SK-N-MC (cell line): ENCODE data around the gene IL1RN.

ENCODE experiments used
- DNase-seq: peaks from one replicate; pipeline ENCODE4 v3.0.0-alpha.2; 2011; ENCODE audit warnings: low read depth, low spot score
- H3K27ac ChIP-seq: fragments of 200-600 bp; sonication (generic); 2 replicates; pipeline ENCODE4 v1.5.1; 2016; ENCODE audit warnings: mixed run types
- H3K36me3 ChIP-seq: fragments of 200-600 bp; sonication (generic); 2 replicates; pipeline ENCODE4 v1.6.1; 2017; ENCODE audit warnings: antibody characterized with exemption, low read length, mixed read lengths; ENCODE audit not compliant: insufficient read depth
- H3K4me3 ChIP-seq: fragments of 200-600 bp; sonication (generic); 2 replicates; pipeline ENCODE4 v1.5.1; 2016
- H3K9ac ChIP-seq: fragments of 200-600 bp; sonication (generic); 2 replicates; pipeline ENCODE4 v1.8.0; 2017; ENCODE audit warnings: mixed run types, mixed read lengths; ENCODE audit not compliant: insufficient read length
- H3K9me3 ChIP-seq: fragments of 200-600 bp; sonication (generic); 2 replicates; pipeline ENCODE4 v1.6.1; 2017; ENCODE audit warnings: low read depth, mild to moderate bottlenecking, antibody characterized with exemption, low read length, moderate library complexity, mixed read lengths
- EZH2 ChIP-seq: fragments of 200-600 bp; sonication (generic); IDR thresholded peaks from one replicate; pipeline ENCODE4 v1.6.1; 2017; ENCODE audit warnings: antibody characterized with exemption
- FOXP2 ChIP-seq: optimal IDR thresholded peaks from 2 replicates; pipeline ENCODE3; 2011; ENCODE audit warnings: mild to moderate bottlenecking, moderate library complexity; ENCODE audit not compliant: insufficient read depth; ENCODE audit errors: extremely low read length, control extremely low read depth
- POLR2AphosphoS5 ChIP-seq: IDR thresholded peaks from 2 replicates; pipeline ENCODE4 v1.6.1; 2012; ENCODE audit warnings: mild to moderate bottlenecking, low read depth, low read length, borderline replicate concordance

Gene IL1RN

GRCh38 chr2:113156278-113157117, 29.1 kb downstream of the IL1RN start:
- H3K9ac ChIP-seq: no peak overlapping the region
- DNase-seq: no peak
- H3K27ac ChIP-seq: no peak overlapping the region
- no peak for TF ChIP-seq EZH2
- TF ChIP-seq FOXP2: no peak
- TF ChIP-seq POLR2AphosphoS5: no peak
- H3K36me3 ChIP-seq: no peaks in the 10 kb centered on the region
- H3K4me3 ChIP-seq: peak overlapping the region; percentile 36
- H3K9me3 ChIP-seq: no peaks in the 10 kb centered on the region

GRCh38 chr2:113157118-113157896, 29.9 kb downstream of the IL1RN start:
- TF ChIP-seq FOXP2 (no peak), EZH2 (no peak), POLR2AphosphoS5 (no peak)
- Histone ChIP-seq H3K9me3 (no peaks in the 10 kb centered on the region), H3K27ac (no peak overlapping the region), H3K4me3 (peak overlapping the region; percentile 52), H3K36me3 (no peaks in the 10 kb centered on the region), H3K9ac (no peak overlapping the region)
- no peak for DNase-seq

GRCh38 chr2:113157897-113158753, 30.7 kb downstream of the IL1RN start:
- Histone ChIP-seq H3K4me3 (peak overlapping the region; percentile 52), H3K9me3 (no peaks in the 10 kb centered on the region), H3K9ac (no peak overlapping the region), H3K36me3 (no peaks in the 10 kb centered on the region), H3K27ac (no peak overlapping the region)
- TF ChIP-seq POLR2AphosphoS5 (no peak), FOXP2 (no peak), EZH2 (no peak)
- no peak for DNase-seq

DNA sequence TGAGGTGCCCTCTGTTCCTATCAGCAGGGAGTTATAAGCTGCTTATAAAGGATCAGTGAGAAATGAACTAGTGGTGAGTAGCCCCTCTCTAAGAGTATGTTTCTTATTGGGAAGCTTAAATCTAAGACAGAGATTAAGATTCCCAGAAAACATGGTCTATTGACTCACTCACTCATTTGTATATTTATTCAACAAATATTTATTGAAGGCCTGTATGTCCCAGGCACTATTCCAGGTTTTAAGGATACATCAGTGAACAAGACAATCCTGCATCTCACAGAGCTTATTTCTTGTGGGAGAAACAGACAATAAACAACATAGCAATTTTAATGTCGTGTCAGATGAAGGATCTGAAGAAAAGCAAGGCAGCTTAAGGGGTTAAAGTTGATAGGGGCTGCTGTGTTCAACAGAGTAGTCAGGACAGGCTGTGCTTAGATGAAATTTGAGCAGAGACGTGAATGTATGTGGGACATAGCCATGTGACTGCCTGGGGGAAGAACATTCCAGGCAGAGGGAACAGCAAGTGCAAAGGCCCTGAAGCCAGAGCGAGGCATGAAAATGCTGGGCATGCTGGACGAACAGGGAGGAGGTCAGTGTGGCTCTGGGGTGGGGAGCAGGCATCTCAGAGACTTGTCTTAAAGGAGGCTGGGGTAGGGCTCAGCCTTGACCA, 31.6 kb downstream of the IL1RN start:
- Histone ChIP-seq H3K4me3 (no peak overlapping the region), H3K27ac (no peak overlapping the region), H3K9ac (no peak overlapping the region), H3K9me3 (no peaks in the 10 kb centered on the region), H3K36me3 (no peaks in the 10 kb centered on the region)
- no peak for DNase-seq
- TF ChIP-seq FOXP2 (no peak), POLR2AphosphoS5 (no peak), EZH2 (no peak)

GRCh38 chr2:113160248-113160647, 32.9 kb downstream of the IL1RN start:
- Histone ChIP-seq H3K27ac (no peak overlapping the region), H3K4me3 (no peak overlapping the region), H3K9ac (no peak overlapping the region), H3K9me3 (no peaks in the 10 kb centered on the region), H3K36me3 (no peaks in the 10 kb centered on the region)
- TF ChIP-seq POLR2AphosphoS5 (no peak), FOXP2 (no peak), EZH2 (no peak)
- no peak for DNase-seq

GRCh38 chr2:113160962-113161361, 33.6 kb downstream of the IL1RN start:
- no peak for DNase-seq
- Histone ChIP-seq H3K27ac (no peak overlapping the region), H3K9me3 (no peaks in the 10 kb centered on the region), H3K36me3 (no peaks in the 10 kb centered on the region), H3K9ac (no peak overlapping the region), H3K4me3 (no peak overlapping the region)
- TF ChIP-seq EZH2 (no peak), FOXP2 (no peak), POLR2AphosphoS5 (no peak)

GRCh38 chr2:113162173-113162572, 34.8 kb downstream of the IL1RN start:
- Histone ChIP-seq H3K9ac (no peak overlapping the region), H3K27ac (no peak overlapping the region), H3K9me3 (no peaks in the 10 kb centered on the region), H3K4me3 (no peak overlapping the region), H3K36me3 (no peaks in the 10 kb centered on the region)
- no peak for DNase-seq
- TF ChIP-seq POLR2AphosphoS5 (no peak), EZH2 (no peak), FOXP2 (no peak)
